ENCODE results near the gene GALNT17. TPM values are rescaled to one million over a fixed set of nuclear protein-coding genes. Genes with fewer than 3 reads are reported as not detected.
A peak's percentile ranks its signal among the peaks of the same experiment; 100 is the strongest.

Gene GALNT17
- polyA plus RNA-seq, 1 donor from 2014 or later = 15.7 TPM

DNA sequence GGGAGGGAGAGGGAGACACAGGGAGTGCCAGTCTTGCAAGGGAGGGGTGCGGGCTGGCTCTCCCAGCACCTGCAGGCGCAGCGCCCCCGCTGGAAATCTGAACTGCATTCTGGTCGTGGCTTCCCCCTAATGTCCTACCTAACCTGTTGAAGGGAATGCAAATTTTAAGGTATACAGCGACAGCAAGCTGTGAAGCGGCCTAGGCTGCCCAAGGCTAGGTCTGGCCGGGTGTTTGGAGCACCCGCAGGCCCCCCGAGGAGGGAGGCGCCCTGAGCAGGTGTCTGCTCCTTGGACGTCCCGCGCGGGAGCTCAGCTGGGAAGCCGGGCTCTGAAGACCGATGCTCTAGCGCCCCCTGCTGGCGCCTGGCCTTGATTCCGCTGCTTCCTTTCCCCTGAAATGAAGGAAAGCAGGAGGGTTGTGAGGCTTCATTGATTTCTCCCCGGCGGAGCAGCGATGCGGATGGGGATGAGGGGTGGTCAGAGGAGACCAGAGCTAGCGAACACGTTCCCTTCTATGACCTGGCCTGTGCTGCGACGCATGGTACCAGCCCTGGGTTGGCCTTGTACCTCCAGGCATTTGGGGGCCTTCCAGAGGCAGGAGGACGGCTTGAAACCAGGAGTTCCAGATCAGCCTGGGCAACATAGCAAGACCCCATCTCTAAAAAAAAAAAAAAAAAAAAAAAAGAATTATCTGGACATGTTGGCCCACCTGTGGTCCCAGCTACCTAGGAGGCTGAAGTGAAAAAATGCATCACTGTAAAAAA, 601.3 kb downstream of the GALNT17 start:
- H4K20me1 ChIP-seq (ENCODE audit: insufficient read depth) = no peaks in the 10 kb centered on the region
- no peaks in the 10 kb centered on the region for H3K79me2 ChIP-seq (replicated peaks; ENCODE audit: insufficient read depth, low read length)
- H3K4me3 ChIP-seq (ENCODE audit: low read length) = peak overlapping the region; percentile 59
- H3K9ac ChIP-seq (ENCODE audit: low read length) = no peak overlapping the region
- no peaks in the 10 kb centered on the region for H3F3A ChIP-seq (ENCODE audit: insufficient read depth, low read length, poor library complexity, severe bottlenecking)
- no peaks in the 10 kb centered on the region for H3K9me3 ChIP-seq (ENCODE audit: low read length)
- H3K36me3 ChIP-seq (ENCODE audit: insufficient read depth, low read length) = no peaks in the 10 kb centered on the region
- no peaks in the 10 kb centered on the region for H3K9me2 ChIP-seq (ENCODE audit: insufficient read depth, low read length)
- no peak for TF ChIP-seq MXI1 (conservative IDR thresholded peaks at IDR 0.05; ENCODE audit: poor library complexity, severe bottlenecking)
- TF ChIP-seq EZH2 (IDR thresholded peaks at IDR 0.05; ENCODE audit: borderline replicate concordance, insufficient read depth, low read length, poor library complexity, severe bottlenecking) = no peak
- TF ChIP-seq TAF1 (IDR thresholded peaks at IDR 0.05; ENCODE audit: low read depth) = no peak
- TF ChIP-seq, protein P1, sequence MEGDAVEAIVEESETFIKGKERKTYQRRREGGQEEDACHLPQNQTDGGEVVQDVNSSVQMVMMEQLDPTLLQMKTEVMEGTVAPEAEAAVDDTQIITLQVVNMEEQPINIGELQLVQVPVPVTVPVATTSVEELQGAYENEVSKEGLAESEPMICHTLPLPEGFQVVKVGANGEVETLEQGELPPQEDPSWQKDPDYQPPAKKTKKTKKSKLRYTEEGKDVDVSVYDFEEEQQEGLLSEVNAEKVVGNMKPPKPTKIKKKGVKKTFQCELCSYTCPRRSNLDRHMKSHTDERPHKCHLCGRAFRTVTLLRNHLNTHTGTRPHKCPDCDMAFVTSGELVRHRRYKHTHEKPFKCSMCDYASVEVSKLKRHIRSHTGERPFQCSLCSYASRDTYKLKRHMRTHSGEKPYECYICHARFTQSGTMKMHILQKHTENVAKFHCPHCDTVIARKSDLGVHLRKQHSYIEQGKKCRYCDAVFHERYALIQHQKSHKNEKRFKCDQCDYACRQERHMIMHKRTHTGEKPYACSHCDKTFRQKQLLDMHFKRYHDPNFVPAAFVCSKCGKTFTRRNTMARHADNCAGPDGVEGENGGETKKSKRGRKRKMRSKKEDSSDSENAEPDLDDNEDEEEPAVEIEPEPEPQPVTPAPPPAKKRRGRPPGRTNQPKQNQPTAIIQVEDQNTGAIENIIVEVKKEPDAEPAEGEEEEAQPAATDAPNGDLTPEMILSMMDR (IDR thresholded peaks at IDR 0.05; ENCODE audit: poor library complexity, severe bottlenecking) = peak; percentile 99
- no peak for TF ChIP-seq POLR2AphosphoS5 (IDR thresholded peaks at IDR 0.05)
- peak; percentile 100 for TF ChIP-seq SMC3 (conservative IDR thresholded peaks at IDR 0.05; ENCODE audit: poor library complexity)
- TF ChIP-seq RAD21 (conservative IDR thresholded peaks at IDR 0.05) = peak; percentile 99
- TF ChIP-seq, protein P2, sequence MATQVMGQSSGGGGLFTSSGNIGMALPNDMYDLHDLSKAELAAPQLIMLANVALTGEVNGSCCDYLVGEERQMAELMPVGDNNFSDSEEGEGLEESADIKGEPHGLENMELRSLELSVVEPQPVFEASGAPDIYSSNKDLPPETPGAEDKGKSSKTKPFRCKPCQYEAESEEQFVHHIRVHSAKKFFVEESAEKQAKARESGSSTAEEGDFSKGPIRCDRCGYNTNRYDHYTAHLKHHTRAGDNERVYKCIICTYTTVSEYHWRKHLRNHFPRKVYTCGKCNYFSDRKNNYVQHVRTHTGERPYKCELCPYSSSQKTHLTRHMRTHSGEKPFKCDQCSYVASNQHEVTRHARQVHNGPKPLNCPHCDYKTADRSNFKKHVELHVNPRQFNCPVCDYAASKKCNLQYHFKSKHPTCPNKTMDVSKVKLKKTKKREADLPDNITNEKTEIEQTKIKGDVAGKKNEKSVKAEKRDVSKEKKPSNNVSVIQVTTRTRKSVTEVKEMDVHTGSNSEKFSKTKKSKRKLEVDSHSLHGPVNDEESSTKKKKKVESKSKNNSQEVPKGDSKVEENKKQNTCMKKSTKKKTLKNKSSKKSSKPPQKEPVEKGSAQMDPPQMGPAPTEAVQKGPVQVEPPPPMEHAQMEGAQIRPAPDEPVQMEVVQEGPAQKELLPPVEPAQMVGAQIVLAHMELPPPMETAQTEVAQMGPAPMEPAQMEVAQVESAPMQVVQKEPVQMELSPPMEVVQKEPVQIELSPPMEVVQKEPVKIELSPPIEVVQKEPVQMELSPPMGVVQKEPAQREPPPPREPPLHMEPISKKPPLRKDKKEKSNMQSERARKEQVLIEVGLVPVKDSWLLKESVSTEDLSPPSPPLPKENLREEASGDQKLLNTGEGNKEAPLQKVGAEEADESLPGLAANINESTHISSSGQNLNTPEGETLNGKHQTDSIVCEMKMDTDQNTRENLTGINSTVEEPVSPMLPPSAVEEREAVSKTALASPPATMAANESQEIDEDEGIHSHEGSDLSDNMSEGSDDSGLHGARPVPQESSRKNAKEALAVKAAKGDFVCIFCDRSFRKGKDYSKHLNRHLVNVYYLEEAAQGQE (IDR thresholded peaks at IDR 0.05; ENCODE audit: borderline replicate concordance) = no peak
- no peak overlapping the region for H3K27ac ChIP-seq (ENCODE audit: low read length)
- H3K4me2 ChIP-seq (ENCODE audit: low read length) = peak overlapping the region; percentile 25
- no peak overlapping the region for H2AFZ ChIP-seq (ENCODE audit: low read depth, low read length)
- no peaks in the 10 kb centered on the region for H3K27me3 ChIP-seq (ENCODE audit: insufficient read depth, low read depth, low read length)

DNA sequence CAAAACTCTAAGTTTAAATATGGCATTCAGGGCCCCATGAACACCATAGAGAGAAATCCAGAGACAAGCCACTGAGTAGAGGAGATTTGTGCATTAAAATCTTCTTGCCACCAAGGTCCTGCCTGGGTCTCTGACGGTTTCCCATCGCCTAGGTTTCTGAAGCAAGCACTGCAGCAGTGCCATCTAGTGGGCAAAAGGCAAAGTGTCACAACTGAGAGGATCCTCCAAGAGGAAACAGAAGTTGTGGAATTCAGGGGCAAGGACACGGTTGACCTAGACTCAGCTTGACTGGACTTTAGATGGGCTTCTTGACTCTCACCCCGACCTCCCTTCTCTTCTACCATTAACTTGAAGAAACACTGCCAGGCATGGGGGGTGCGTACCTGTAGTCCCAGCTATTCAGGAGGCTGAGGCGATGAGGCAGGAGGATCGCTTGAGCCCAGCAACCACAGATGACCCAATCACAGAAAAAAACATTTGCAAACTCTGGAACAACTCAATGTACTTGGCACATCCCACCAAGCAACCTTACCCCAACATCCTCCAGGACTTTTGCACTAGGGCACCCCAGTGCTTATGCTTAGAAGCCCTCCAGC, 604.1 kb downstream of the GALNT17 start:
- no peak overlapping the region for H3K27ac ChIP-seq (ENCODE audit: low read length)
- no peak overlapping the region for H2AFZ ChIP-seq (ENCODE audit: low read depth, low read length)
- no peaks in the 10 kb centered on the region for H4K20me1 ChIP-seq (ENCODE audit: insufficient read depth)
- H3F3A ChIP-seq (ENCODE audit: insufficient read depth, low read length, poor library complexity, severe bottlenecking) = no peaks in the 10 kb centered on the region
- H3K27me3 ChIP-seq (ENCODE audit: insufficient read depth, low read depth, low read length) = peaks cover 4% of the 10 kb centered on the region
- TF ChIP-seq EP300 (conservative IDR thresholded peaks at IDR 0.05; ENCODE audit: poor library complexity, severe bottlenecking) = no peak
- peak; percentile 94 for TF ChIP-seq RAD21 (conservative IDR thresholded peaks at IDR 0.05)
- peak; percentile 97 for TF ChIP-seq SMC3 (conservative IDR thresholded peaks at IDR 0.05; ENCODE audit: poor library complexity)
- TF ChIP-seq POLR2AphosphoS5 (IDR thresholded peaks at IDR 0.05) = no peak
- no peak for TF ChIP-seq TAF1 (IDR thresholded peaks at IDR 0.05; ENCODE audit: low read depth)
- TF ChIP-seq MXI1 (conservative IDR thresholded peaks at IDR 0.05; ENCODE audit: poor library complexity, severe bottlenecking) = no peak
- TF ChIP-seq, protein P2 (IDR thresholded peaks at IDR 0.05; ENCODE audit: borderline replicate concordance) = no peak
- TF ChIP-seq, protein P1 (IDR thresholded peaks at IDR 0.05; ENCODE audit: poor library complexity, severe bottlenecking) = peak; percentile 94
- no peak for TF ChIP-seq EZH2 (IDR thresholded peaks at IDR 0.05; ENCODE audit: borderline replicate concordance, insufficient read depth, low read length, poor library complexity, severe bottlenecking)
- no peak overlapping the region for H3K4me3 ChIP-seq (ENCODE audit: low read length)
- no peaks in the 10 kb centered on the region for H3K9me3 ChIP-seq (ENCODE audit: low read length)
- no peak overlapping the region for H3K9ac ChIP-seq (ENCODE audit: low read length)
- H3K36me3 ChIP-seq (ENCODE audit: insufficient read depth, low read length) = no peaks in the 10 kb centered on the region
- no peaks in the 10 kb centered on the region for H3K79me2 ChIP-seq (replicated peaks; ENCODE audit: insufficient read depth, low read length)
- H3K4me2 ChIP-seq (ENCODE audit: low read length) = no peak overlapping the region
- H3K9me2 ChIP-seq (ENCODE audit: insufficient read depth, low read length) = no peaks in the 10 kb centered on the region

All from neural cell (in vitro differentiated cells).